Measurements from ENCODE around the gene TMEM121B. TPM values are rescaled to one million over a fixed set of nuclear protein-coding genes. Genes with fewer than 3 reads are reported as not detected.
A peak's percentile ranks its signal among the peaks of the same experiment; 100 is the strongest.

TMEM121B gene
- total and polyA plus RNA-seq, 2 of the 13 experiments (the other 11 are each of a cell fraction or from before 2014, with no cell fraction given), result not detected

DNA sequence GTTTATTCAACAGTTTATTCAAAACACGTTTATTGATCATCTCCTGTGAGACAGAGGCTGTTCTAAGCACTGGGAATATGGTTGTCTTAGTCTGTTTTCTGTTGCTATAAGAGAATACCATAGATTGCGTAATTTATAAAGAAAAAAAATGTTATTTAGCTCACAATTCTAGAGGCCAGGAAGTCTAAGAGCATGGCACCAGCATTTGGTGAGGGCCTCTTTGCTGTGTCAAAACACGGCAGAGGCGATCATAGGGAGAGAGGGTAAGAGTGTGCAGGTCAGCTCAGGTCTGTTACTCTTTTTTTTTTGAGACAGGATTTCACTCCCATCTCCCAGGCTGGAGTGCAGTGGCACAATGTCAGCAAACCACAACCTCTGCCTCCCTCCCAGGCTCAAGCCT lies 41.6 kb downstream of the TMEM121B start:
- Histone ChIP-seq H3K27ac (ENCODE audit: extremely low read length, insufficient read depth, low read length) (no peak overlapping the region), H3K27me3 (ENCODE audit: control insufficient read depth in 1 of 2, insufficient read depth in 2 of 2, low read length in 2 of 2) (no peaks in the 10 kb centered on the region), H3K79me2 (ENCODE audit: insufficient read depth, low read length) (no peaks in the 10 kb centered on the region), H3K4me3 (replicated peaks in 1 of 3; ENCODE audit: insufficient read depth in 1 of 3, low read depth in 2 of 3, low read length in 3 of 3) (no peak overlapping the region), H3K36me3 (replicated peaks in 1 of 2; ENCODE audit: control insufficient read depth in 1 of 2, insufficient read depth in 2 of 2, low read length in 2 of 2) (no peaks in the 10 kb centered on the region), H4K20me1 (ENCODE audit: insufficient read depth, low read length) (no peaks in the 10 kb centered on the region), H3K4me1 (ENCODE audit: insufficient read depth, low read length) (peaks cover 7% of the 10 kb centered on the region; the same call in 1 of the 2 replicates), H3K9me3 (ENCODE audit: low read length) (no peaks in the 10 kb centered on the region), H2AFZ (ENCODE audit: low read length) (no peak overlapping the region), H3K4me2 (ENCODE audit: low read depth, low read length) (no peak overlapping the region), H3K9ac (ENCODE audit: insufficient read depth, low read depth, low read length) (no peak overlapping the region)
- TF ChIP-seq MBNL3 (CRISPR knock-in tag; conservative IDR thresholded peaks at IDR 0.05) (no peak), CEBPB (IDR thresholded peaks at IDR 0.05; ENCODE audit: borderline replicate concordance, low read depth, low read length) (peak; percentile 43; the same call in 1 of the 2 replicates)
- in situ Hi-C loops (cut with HindIII; ENCODE audit: extremely low pct_ligation_motif_present, low pct_unique_long_range_greater_than_20kb), result loop anchor here (10.0 kb wide), 2 partner anchors 95 to 425 kb away; no protein-coding TSS in a partner anchor
- intact Hi-C loops (cut with micrococcal nuclease; ENCODE audit: unreplicated experiment), result no loop called here
- FAIRE-seq (no peak), ATAC-seq (no peak), DNase-seq (ENCODE audit: low spot score) (no peak)
- WGBS (ENCODE audit: low lambda C conversion rate), result 16% methylated on average over 4 of the region's 4 CpGs
- CTCF ChIA-PET (ENCODE audit: low intra/inter-chr PET ratio, low total read pairs), result no interaction called here
- no TSS peak for BruUV-seq (replicated peaks)
- POLR2A ChIA-PET, result no interaction called here

DNA sequence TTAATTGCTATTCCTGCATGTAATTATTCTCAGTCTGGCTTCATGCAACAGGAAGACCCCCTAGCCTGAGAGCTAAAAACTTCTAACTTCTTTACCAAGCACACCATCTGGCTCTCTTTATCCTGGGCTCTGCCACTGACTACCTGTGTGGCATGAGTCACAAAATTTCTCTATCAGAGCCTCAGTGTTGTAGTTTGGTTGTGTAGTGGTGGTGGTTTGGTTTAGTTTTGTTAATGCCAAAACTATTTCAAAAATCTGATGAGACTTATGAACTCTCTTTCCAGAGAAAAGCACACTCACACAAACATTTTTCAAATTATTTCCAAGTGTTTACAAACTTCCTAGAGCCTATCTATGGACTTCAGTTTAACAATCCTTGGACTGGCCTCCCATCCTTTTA lies 43.9 kb downstream of the TMEM121B start:
- ATAC-seq (no peak), DNase-seq (ENCODE audit: low spot score) (no peak), FAIRE-seq (no peak)
- Histone ChIP-seq H3K79me2 (ENCODE audit: insufficient read depth, low read length) (no peaks in the 10 kb centered on the region), H3K9me3 (ENCODE audit: low read length) (no peaks in the 10 kb centered on the region), H3K4me1 (ENCODE audit: insufficient read depth, low read length) (no peaks in the 10 kb centered on the region), H3K4me3 (replicated peaks in 1 of 3; ENCODE audit: insufficient read depth in 1 of 3, low read depth in 2 of 3, low read length in 3 of 3) (no peak overlapping the region), H3K36me3 (replicated peaks in 1 of 2; ENCODE audit: control insufficient read depth in 1 of 2, insufficient read depth in 2 of 2, low read length in 2 of 2) (no peaks in the 10 kb centered on the region), H3K27me3 (ENCODE audit: control insufficient read depth in 1 of 2, insufficient read depth in 2 of 2, low read length in 2 of 2) (no peaks in the 10 kb centered on the region), H3K27ac (ENCODE audit: extremely low read length, insufficient read depth, low read length) (no peak overlapping the region), H2AFZ (ENCODE audit: low read length) (no peak overlapping the region), H3K4me2 (ENCODE audit: low read depth, low read length) (no peak overlapping the region), H3K9ac (ENCODE audit: insufficient read depth, low read depth, low read length) (no peak overlapping the region), H4K20me1 (ENCODE audit: insufficient read depth, low read length) (no peaks in the 10 kb centered on the region)
- BruUV-seq (replicated peaks), result no TSS peak
- TF ChIP-seq ZSCAN31 (CRISPR knock-in tag; IDR thresholded peaks at IDR 0.05; ENCODE audit: low read depth), result no peak
- no peak for TF ChIP-seq HMGA1 (CRISPR knock-in tag; conservative IDR thresholded peaks at IDR 0.05)
- in situ Hi-C loops (cut with HindIII; ENCODE audit: extremely low pct_ligation_motif_present, low pct_unique_long_range_greater_than_20kb), result loop anchor here (10.0 kb wide), 2 partner anchors 98 to 428 kb away; no protein-coding TSS in a partner anchor
- ChIA-PET POLR2A (no interaction called here), CTCF (ENCODE audit: low intra/inter-chr PET ratio, low total read pairs) (no interaction called here)
- intact Hi-C loops (cut with micrococcal nuclease; ENCODE audit: unreplicated experiment), result no loop called here
